GM18870 (cell line): ENCODE data around the gene ATE1.
"Not testable (repeated sequence)": the region's sequence is repeated elsewhere in the genome, so short reads cannot be mapped to it uniquely, and the experiment has no call there.

Experiments used
- ATAC-seq: cut with Tn5 transposase; IDR thresholded peaks from one replicate; pipeline ENCODE4 v1.9.1; 2021; ENCODE audit warnings: moderate library complexity; ENCODE audit not compliant: unreplicated experiment

Gene ATE1

GRCh38 chr10:121930268-121931085, 2.6 kb upstream of the ATE1 start:
- ATAC-seq: not testable (repeated sequence)

DNA sequence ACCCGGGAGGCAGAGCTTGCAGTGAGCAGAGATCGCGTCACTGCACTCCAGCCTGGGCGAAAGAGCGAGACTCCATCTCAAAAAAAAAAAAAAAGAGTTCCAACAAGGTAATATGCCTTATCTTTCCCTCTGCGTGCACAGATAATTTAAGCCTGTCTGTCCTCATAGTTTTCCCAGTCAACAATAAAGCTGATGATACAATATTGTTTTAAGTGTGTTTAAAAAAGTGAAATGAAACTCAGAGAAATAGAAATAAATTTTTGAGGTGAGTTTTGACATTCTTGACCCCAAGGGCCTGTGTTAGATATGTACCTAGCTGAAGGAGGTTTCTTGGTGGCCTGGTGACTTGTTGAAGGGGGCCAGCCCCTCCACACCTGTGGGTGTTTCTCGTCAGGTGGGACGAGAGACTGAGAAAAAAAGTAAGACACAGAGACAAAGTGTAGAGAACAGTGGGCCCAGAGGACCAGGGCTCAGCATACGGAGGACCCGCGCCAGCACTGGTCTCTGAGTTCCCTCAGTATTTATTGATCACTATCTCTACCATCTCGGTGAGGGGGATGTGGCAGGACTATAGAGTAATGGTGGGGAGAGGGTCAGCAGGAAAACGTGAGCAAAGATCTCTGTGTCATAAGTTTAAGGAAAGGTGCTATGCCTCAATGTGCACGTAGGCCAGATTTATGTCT, 1.9 kb upstream of the ATE1 start:
- ATAC-seq: not testable (repeated sequence)

GRCh38 chr10:121928528-121928884, 675 bp upstream of the ATE1 start:
- ATAC-seq: peak; percentile 6

DNA sequence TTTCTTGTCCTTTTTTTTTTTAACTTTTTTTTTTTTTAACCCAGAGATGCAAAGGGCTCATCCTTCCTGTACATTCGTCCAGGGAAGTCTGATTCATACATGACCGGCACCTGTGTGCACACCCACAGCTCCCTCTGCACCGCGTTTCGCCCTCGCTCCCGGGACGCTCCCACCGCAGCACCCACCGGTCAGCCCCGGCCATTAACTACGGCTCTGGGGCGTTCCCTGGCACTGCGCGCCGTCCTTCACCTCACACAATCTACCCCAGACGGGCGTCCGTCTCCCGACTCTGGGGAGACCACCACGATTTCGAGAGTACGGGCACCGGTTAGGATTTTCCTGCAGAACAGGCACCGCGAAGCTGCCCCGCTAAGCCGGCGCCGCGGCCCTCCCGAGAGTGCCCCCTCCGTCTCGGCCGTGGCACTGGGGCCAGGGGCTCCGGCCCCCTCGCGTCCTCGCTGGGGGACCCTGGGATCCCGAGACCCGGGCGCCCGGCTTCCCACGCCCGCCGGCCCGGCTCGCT, 452 bp downstream of the ATE1 start:
- peak; percentile 41 for ATAC-seq

GRCh38 chr10:121926671-121927317, 1.0 kb downstream of the ATE1 start:
- peak; percentile 18 for ATAC-seq

DNA sequence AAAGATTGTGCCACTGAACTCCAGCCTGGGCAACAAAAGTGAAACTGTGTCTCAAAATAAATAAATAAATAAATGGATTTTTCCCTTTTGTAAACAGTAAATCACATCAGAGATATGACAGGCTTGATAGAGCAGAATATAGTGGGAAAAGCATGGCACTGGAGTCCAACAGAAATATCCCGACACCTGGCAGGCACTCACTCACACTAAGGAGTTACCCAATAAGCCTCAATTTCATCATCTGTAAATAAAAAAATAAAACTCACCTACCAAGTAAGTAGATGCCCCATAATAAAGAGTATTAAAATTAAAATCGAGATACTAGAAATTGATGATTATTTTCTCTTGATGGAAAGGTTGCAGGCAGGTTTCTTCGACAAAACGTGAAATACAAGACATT, 1.7 kb downstream of the ATE1 start:
- no peak for ATAC-seq

DNA sequence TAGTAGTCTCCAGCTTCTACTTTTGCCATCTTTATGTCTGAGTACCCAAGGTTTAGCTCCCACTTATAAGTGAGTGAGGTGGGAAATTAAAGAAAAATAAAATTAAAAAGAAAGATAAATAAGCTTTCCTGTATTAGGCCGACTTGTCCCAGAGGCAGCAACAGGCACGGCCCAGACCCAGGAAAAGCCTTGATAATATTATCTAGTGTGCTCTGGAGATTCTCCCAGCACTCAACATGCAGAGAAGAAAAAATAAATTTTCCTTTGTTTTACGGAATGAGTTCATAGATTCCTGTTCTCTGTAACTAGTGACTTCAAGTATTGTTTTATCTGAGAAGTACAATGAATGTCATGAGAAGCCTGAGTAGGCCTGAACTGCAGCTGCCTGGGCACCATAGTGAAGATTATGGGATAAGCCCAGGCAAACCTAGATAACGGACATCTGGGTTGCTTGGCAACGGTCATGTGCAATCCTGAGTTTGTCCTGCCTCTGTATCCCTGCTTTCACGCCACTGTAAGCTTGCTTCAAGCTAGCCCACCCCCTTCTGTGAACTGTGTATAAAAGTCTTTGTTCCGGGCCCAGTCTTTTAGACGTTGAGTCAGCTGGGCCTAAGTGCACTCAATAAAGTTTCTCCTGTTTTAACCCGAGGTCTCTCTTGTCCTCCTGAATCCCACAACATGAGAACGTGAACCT, 6.4 kb downstream of the ATE1 start:
- ATAC-seq: no peak

GRCh38 chr10:121919666-121920065, 8.2 kb downstream of the ATE1 start:
- ATAC-seq: no peak

DNA sequence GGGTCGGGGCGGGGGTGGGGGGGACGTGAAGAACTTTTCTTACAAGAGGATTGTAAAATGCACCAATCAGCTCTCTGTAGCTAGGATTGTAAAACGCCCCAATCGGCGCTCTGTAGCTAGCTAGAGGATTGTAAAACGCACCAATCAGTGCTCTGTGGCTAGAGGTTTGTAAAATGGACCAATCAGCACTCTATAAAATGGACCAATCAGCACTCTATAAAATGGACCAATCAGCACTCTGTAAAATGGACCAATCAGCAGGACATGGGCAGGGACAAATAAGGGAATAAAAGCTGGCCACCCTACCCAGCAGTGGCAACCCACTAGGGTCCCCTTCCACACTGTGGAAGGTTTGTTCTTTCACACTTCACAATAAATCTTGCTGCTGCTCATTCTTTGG, 9.0 kb downstream of the ATE1 start:
- not testable (repeated sequence) for ATAC-seq

GRCh38 chr10:121914661-121915060, 13.2 kb downstream of the ATE1 start:
- ATAC-seq: no peak

DNA sequence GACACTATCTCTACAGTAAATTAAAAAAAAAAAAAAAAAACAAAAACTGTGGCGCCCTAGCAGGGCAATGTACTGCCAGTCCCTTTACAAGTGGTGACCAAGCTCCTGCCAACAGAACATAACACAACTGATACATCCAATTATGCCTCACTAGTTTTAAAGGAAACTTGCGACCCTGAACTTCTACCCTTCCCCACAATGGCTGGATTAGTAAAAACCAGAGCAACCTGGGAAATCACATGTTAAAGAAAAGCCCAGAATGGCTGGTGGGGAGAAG, 16.5 kb downstream of the ATE1 start:
- no peak for ATAC-seq

GRCh38 chr10:121910673-121911420, 17.0 kb downstream of the ATE1 start:
- no peak for ATAC-seq

DNA sequence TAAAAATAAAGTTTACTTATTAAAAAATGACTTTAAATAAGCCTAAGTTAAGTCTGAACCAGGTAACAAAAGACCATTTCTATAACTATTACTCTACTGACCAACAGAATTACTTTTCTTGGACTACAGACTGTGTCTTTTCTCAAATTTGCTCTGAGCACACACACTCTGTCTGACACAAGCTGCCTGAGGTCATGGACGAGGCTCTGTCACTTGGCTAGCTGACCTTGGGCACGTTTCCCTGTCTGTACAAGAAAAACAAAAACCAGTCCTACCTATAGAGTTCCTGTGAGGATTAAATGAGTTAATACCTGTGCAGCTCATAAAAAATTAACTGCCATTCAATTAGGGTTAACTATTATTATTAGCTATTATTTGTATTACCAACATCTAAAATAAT, 22.9 kb downstream of the ATE1 start:
- ATAC-seq: no peak

GRCh38 chr10:121900443-121901174, 27.2 kb downstream of the ATE1 start:
- ATAC-seq: no peak

GRCh38 chr10:121899727-121900126, 28.1 kb downstream of the ATE1 start:
- ATAC-seq: no peak

- no peak for ATAC-seq
Observed at GRCh38 chr10:121891103-121891502, 36.7 kb downstream of the ATE1 start.

GRCh38 chr10:121889212-121889611, 38.6 kb downstream of the ATE1 start:
- no peak for ATAC-seq

- no peak for ATAC-seq
Observed at GRCh38 chr10:121886997-121887622, 40.7 kb downstream of the ATE1 start.

GRCh38 chr10:121886181-121886580, 41.6 kb downstream of the ATE1 start:
- no peak for ATAC-seq

- ATAC-seq: no peak
Observed at GRCh38 chr10:121880895-121881294, 46.9 kb downstream of the ATE1 start.
